GM18520 (cell line): ENCODE results near the gene COL11A1.
"Not testable (repeated sequence)": the region's sequence is repeated elsewhere in the genome, so short reads cannot be mapped to it uniquely, and the experiment has no call there.

Experiments used
- ATAC-seq: cut with Tn5 transposase; IDR thresholded peaks from one replicate; pipeline ENCODE4 v1.9.1; 2021; ENCODE audit not compliant: unreplicated experiment

COL11A1 gene

DNA sequence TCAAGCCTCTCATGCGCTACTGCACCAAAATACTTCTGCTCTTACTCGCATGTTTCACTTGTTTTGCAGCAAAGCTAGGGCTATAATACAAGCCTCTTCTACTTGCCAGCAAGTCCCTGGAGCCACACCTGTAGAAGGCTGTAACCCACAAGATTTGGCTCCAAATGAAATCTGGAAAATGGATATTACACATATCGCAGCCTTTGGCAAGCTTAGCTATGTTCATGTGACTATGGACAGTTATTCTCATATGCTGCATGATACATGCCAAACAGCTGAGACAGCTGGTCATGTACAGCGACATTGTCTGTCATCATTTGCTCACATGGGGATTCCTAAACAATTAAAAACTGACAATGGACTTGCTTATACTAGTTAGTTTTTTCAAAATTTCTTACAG lies 270.3 kb downstream of the COL11A1 start:
- ATAC-seq: no peak

DNA sequence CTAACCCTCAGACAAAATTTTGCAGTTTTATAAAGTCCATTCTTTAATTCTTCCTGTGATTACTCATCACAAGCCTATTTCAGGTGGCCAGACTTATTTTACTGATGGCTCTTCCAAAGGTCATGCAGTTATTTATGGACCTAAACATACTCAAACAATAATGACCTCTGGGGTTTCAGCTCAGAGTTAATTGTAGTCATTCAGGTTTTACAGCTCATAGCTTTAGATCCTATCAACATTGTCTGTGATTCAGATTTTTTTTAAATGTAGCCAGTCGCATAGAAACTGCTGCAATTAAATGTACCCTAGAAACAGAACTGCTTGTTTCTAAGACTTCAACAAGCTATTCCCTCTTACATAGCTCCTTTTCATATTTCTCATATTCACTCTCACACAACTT lies 270.8 kb downstream of the COL11A1 start:
- no peak for ATAC-seq

- no peak for ATAC-seq
Measured at GRCh38 chr1:102836991-102837390, 271.3 kb downstream of the COL11A1 start.

- no peak for ATAC-seq
Measured at GRCh38 chr1:102834688-102835320, 273.5 kb downstream of the COL11A1 start.

DNA sequence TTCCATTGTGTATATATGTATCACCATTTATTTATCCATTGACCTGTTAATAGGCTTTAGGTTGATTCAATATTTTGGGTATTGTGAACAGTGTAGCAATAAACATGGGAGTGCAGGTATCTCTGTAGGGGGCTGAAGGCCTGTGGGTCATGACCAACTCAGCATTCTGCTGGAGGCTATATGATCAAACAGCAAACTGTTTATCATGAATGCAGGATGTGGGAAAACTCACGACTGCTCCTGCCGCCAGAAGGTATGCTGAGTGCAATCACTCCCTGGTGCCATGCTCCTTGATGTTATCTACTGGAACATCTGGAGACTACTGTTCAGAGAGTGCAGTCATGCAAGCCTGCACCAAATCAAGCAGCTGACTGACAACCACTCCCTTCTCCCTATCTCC lies 275.2 kb downstream of the COL11A1 start:
- no peak for ATAC-seq

DNA sequence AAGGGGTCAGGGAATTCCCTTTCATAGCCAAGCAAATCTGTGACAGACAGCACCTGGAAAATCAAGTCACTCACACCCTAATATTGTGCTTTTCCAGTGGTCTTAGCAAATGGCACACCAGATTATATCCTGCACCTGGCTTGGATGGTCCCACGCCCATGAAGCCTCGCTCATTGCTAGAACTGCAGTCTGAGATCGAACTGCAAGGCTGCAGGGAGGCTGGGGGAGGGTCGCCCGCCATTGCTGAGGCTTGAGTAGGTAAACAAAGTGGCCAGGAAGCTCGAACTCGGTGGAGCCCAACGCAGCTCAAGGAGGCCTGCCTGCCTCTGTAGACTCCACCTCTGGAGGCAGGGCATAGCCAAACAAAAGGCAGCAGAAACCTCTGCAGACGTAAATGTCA lies 281.6 kb downstream of the COL11A1 start:
- not testable (repeated sequence) for ATAC-seq
